GM23248 (cell line): ENCODE results near the gene CDKN2AIPNL. TPM values are rescaled to one million over a fixed set of nuclear protein-coding genes. Genes with fewer than 3 reads are reported as not detected.

Experiments
- DNase-seq: peaks from one replicate; pipeline ENCODE4 v3.0.0-alpha.2; 2015
- H2AFZ ChIP-seq: fragments of 200-600 bp; sonication (generic); 2 replicates; pipeline ENCODE4 v1.6.1; 2016; ENCODE audit warnings: antibody characterized with exemption
- H3F3A ChIP-seq: fragments of 200-600 bp; sonication (generic); 2 replicates; pipeline ENCODE4 v1.6.1; 2016; ENCODE audit warnings: mild to moderate bottlenecking, antibody characterized with exemption, mixed run types; ENCODE audit not compliant: insufficient read depth
- H3K27ac ChIP-seq: fragments of 200-600 bp; sonication (generic); 2 replicates; pipeline ENCODE4 v1.5.1; 2016; ENCODE audit warnings: mild to moderate bottlenecking
- H3K27me3 ChIP-seq: fragments of 200-600 bp; sonication (generic); replicated peaks from 2 replicates; pipeline ENCODE4 v1.6.1; 2016; ENCODE audit warnings: mild to moderate bottlenecking; ENCODE audit not compliant: insufficient read depth
- H3K36me3 ChIP-seq: fragments of 200-600 bp; sonication (generic); 2 replicates; pipeline ENCODE4 v1.6.1; 2016; ENCODE audit warnings: low read depth, mild to moderate bottlenecking
- H3K4me1 ChIP-seq: fragments of 200-600 bp; sonication (generic); 2 replicates; pipeline ENCODE4 v1.6.1; 2016; ENCODE audit warnings: mild to moderate bottlenecking; ENCODE audit not compliant: insufficient read depth
- H3K4me2 ChIP-seq: fragments of 200-600 bp; sonication (generic); one replicate; pipeline ENCODE4 v1.6.1; 2016; ENCODE audit warnings: mild to moderate bottlenecking; ENCODE audit not compliant: unreplicated experiment
- H3K4me3 ChIP-seq: fragments of 200-600 bp; sonication (generic); 2 replicates; pipeline ENCODE4 v1.5.1; 2016; ENCODE audit warnings: mild to moderate bottlenecking
- H3K79me2 ChIP-seq: fragments of 200-600 bp; sonication (generic); 2 replicates; pipeline ENCODE4 v1.6.1; 2016; ENCODE audit warnings: mild to moderate bottlenecking; ENCODE audit not compliant: insufficient read depth
- H3K9ac ChIP-seq: fragments of 200-600 bp; sonication (generic); 2 replicates; pipeline ENCODE4 v1.6.1; 2016; ENCODE audit warnings: mild to moderate bottlenecking
- H3K9me2 ChIP-seq: fragments of 200-600 bp; sonication (generic); 2 replicates; pipeline ENCODE4 v1.6.1; 2016; ENCODE audit warnings: mixed run types, mild to moderate bottlenecking, moderate library complexity; ENCODE audit not compliant: insufficient read depth
- H3K9me3 ChIP-seq: fragments of 200-600 bp; sonication (generic); one replicate; pipeline ENCODE4 v1.6.1; 2017; ENCODE audit warnings: low read depth
- H4K20me1 ChIP-seq: fragments of 200-600 bp; sonication (generic); 2 replicates; pipeline ENCODE4 v1.6.0; 2016; ENCODE audit not compliant: insufficient read depth
- EZH2 ChIP-seq: fragments of 200-600 bp; sonication (generic); IDR thresholded peaks from 2 replicates; pipeline ENCODE4 v1.6.1; 2018; ENCODE audit warnings: antibody characterized with exemption, mild to moderate bottlenecking; ENCODE audit not compliant: insufficient read depth, poor library complexity, severe bottlenecking
- EZH2phosphoT487 ChIP-seq: fragments of 200-600 bp; sonication (generic); IDR thresholded peaks from 2 replicates; pipeline ENCODE4 v1.6.1; 2018; ENCODE audit warnings: antibody characterized with exemption, moderate library complexity, mild to moderate bottlenecking, low read depth; ENCODE audit not compliant: insufficient read depth
- WGBS, 2 experiments: methylation state at CpG; one replicate each; pipeline ENCODE4 v1.1.6; 2015 to 2017; ENCODE audit warnings: low lambda C conversion rate in 2 of 2, low coverage in 1 of 2; ENCODE audit errors: missing lambda C conversion rate in 2 of 2; 5-methylcytosine and 5-hydroxymethylcytosine counted together
- in situ Hi-C: fragments of 300-500 bp; cut with MboI; formaldehyde crosslinking; loops from 2 replicates; pipeline ENCODE4 v1.15.0; 2020
- polyA plus RNA-seq: library from polyadenylated mRNA; unstranded; fragments of >200 nt; fragmentation: Nextera tagmentation; extraction: Ambion mirVana; gene quantifications from 2 replicates; pipeline ENCODE4 v1.2.1, GENCODE V29; 2016
- total RNA-seq: library from RNA; depleted of rRNA; stranded (reverse); fragments of >200 nt; shearing (Covaris generic); gene quantifications from 2 replicates; pipeline ENCODE4 v1.2.3, GENCODE V29; 2014

Gene CDKN2AIPNL
- total and polyA plus RNA-seq, 2 experiments from 2014 or later, result 26.0 to 39.9 TPM

GRCh38 chr5:134371834-134372340 is 39.8 kb downstream of the CDKN2AIPNL start:
- peak overlapping the region; percentile 65 for H2AFZ ChIP-seq
- H3K79me2 ChIP-seq, result peaks cover 74% of the 10 kb centered on the region

GRCh38 chr5:134370871-134371833 is 40.5 kb downstream of the CDKN2AIPNL start, which contains the start of gene UBE2B:
Gene UBE2B (plus strand): TSS chr5:134371569. CDS start chr5:134371596, 27 bp downstream.
- Histone ChIP-seq H3K79me2 (peaks cover 74% of the 10 kb centered on the region), H4K20me1 (peaks cover 19% of the 10 kb centered on the region; the same call in 1 of the 2 replicates), H3K36me3 (no peaks in the 10 kb centered on the region; the same call in 1 of the 2 replicates), H3K9me2 (no peaks in the 10 kb centered on the region), H3F3A (peaks cover 16% of the 10 kb centered on the region), H3K9me3 (no peaks in the 10 kb centered on the region), H2AFZ (peak within 1 kb of the TSS; percentile 94), H3K4me3 (peak within 1 kb of the TSS; percentile 96), H3K27ac (peak within 1 kb of the TSS; percentile 98), H3K9ac (peak within 1 kb of the TSS; percentile 100), H3K27me3 (no peaks in the 10 kb centered on the region), H3K4me2 (peak within 1 kb of the TSS; percentile 100), H3K4me1 (peaks cover 24% of the 10 kb centered on the region; the same call in 1 of the 2 replicates)
- WGBS, 2 experiments, result 1 to 2% methylated on average over 49 to 74 of the region's 74 CpGs
- in situ Hi-C loops, result no loop called here
- DNase-seq, result peak; percentile 100
- no peak for TF ChIP-seq EZH2
- no peak for TF ChIP-seq EZH2phosphoT487

More at GRCh38 chr5:134371834-134372340, 39.8 kb downstream of the CDKN2AIPNL start:
- H3K4me1 ChIP-seq, result peaks cover 21% of the 10 kb centered on the region; the same call in 1 of the 2 replicates
- H3K27ac ChIP-seq, result peak overlapping the region; percentile 98
- H3K27me3 ChIP-seq, result no peaks in the 10 kb centered on the region
- H3K9me2 ChIP-seq, result no peaks in the 10 kb centered on the region
- 1 to 2% methylated on average over 29 of the region's 29 CpGs for WGBS, 2 experiments
- no peaks in the 10 kb centered on the region for H3K9me3 ChIP-seq
- peak; percentile 54 for DNase-seq
- H4K20me1 ChIP-seq, result peaks cover 19% of the 10 kb centered on the region; the same call in 1 of the 2 replicates
- TF ChIP-seq EZH2, result no peak
- TF ChIP-seq EZH2phosphoT487, result no peak
- peak overlapping the region; percentile 96 for H3K4me3 ChIP-seq
- peak overlapping the region; percentile 100 for H3K4me2 ChIP-seq
- peak overlapping the region; percentile 100 for H3K9ac ChIP-seq
- H3F3A ChIP-seq, result peaks cover 18% of the 10 kb centered on the region
- H3K36me3 ChIP-seq, result peaks cover 6% of the 10 kb centered on the region; the same call in 1 of the 2 replicates
- in situ Hi-C loops, result no loop called here

GRCh38 chr5:134370311-134370870 is 41.3 kb downstream of the CDKN2AIPNL start:
- H3K27ac ChIP-seq, result peak overlapping the region; percentile 98
- no peaks in the 10 kb centered on the region; the same call in 1 of the 2 replicates for H3K36me3 ChIP-seq
- H4K20me1 ChIP-seq, result peaks cover 19% of the 10 kb centered on the region; the same call in 1 of the 2 replicates
- peak; percentile 57 for DNase-seq
- peaks cover 74% of the 10 kb centered on the region for H3K79me2 ChIP-seq
- no peaks in the 10 kb centered on the region for H3K27me3 ChIP-seq
- peak overlapping the region; percentile 100 for H3K4me2 ChIP-seq
- H3K4me3 ChIP-seq, result peak overlapping the region; percentile 96
- no peaks in the 10 kb centered on the region for H3K9me3 ChIP-seq
- peak overlapping the region; percentile 100 for H3K9ac ChIP-seq
- in situ Hi-C loops, result no loop called here
- TF ChIP-seq EZH2phosphoT487, result no peak
- TF ChIP-seq EZH2, result no peak
- no peaks in the 10 kb centered on the region for H3K9me2 ChIP-seq
- WGBS, 2 experiments, result 10 to 11% methylated on average over 5 of the region's 5 CpGs
- peaks cover 16% of the 10 kb centered on the region for H3F3A ChIP-seq
- peaks cover 28% of the 10 kb centered on the region; the same call in 1 of the 2 replicates for H3K4me1 ChIP-seq
- H2AFZ ChIP-seq, result peak overlapping the region; percentile 94

GRCh38 chr5:134365604-134366003 is 46.1 kb downstream of the CDKN2AIPNL start:
- Histone ChIP-seq H3K9me3 (no peaks in the 10 kb centered on the region), H4K20me1 (no peaks in the 10 kb centered on the region), H3K4me2 (peak overlapping the region; percentile 94), H2AFZ (no peak overlapping the region), H3F3A (no peaks in the 10 kb centered on the region), H3K27me3 (no peaks in the 10 kb centered on the region), H3K9ac (no peak overlapping the region), H3K4me1 (peaks cover 16% of the 10 kb centered on the region; the same call in 1 of the 2 replicates), H3K79me2 (peaks cover 62% of the 10 kb centered on the region), H3K27ac (no peak overlapping the region), H3K36me3 (0 out of 2 replicates have a peak, but pooled peaks cover 2% of the 10 kb centered on the region), H3K9me2 (no peaks in the 10 kb centered on the region), H3K4me3 (0 out of 2 replicates have a peak overlapping the region, but pooled peaks have one; percentile 99)
- WGBS, 2 experiments, result 89 to 96% methylated on average over 1 of the region's 1 CpG
- no peak for TF ChIP-seq EZH2
- TF ChIP-seq EZH2phosphoT487, result no peak
- in situ Hi-C loops, result no loop called here
- no peak for DNase-seq
